Lower leg skin (tissue), 4 donors: Measurements from ENCODE around the gene APOD. TPM values are rescaled to one million over a fixed set of nuclear protein-coding genes. Genes with fewer than 3 reads are reported as not detected.

Source experiments
- DNase-seq, 2 donors: peaks; one replicate each; pipeline ENCODE4 v3.0.0-alpha.2; 2019; ENCODE audit warnings: low spot score in 2 of 2
- H3K4me3 ChIP-seq: fragments of 200-600 bp; sonication (generic); 2 replicates; pipeline ENCODE4 v1.5.1; 2017; ENCODE audit warnings: mild to moderate bottlenecking, low read depth; ENCODE audit not compliant: poor library complexity, severe bottlenecking
- POLR2A ChIP-seq, 2 donors: fragments of 450-650 bp; IDR thresholded peaks; one replicate each; pipeline ENCODE4 v1.6.1; 2016 to 2017; ENCODE audit warnings: antibody characterized with exemption in 2 of 2, mild to moderate bottlenecking in 1 of 2, moderate library complexity in 1 of 2
- WGBS, 2 donors: methylation state at CpG; one replicate each; pipeline ENCODE4 v1.1.5; 2018; 5-methylcytosine and 5-hydroxymethylcytosine counted together
- intact Hi-C: fragments of 100-400 bp; cut with DNase I; formaldehyde crosslinking; loops from one replicate; pipeline ENCODE4 v1.15.0; 2023; ENCODE audit warnings: low total_unique reads
- total RNA-seq, 4 donors: library from RNA; depleted of rRNA; stranded (reverse); fragments of >200 nt; gene quantifications; one replicate each; pipeline ENCODE4 v1.1.0, GENCODE V29; 2016
- TF ChIP-seq, protein P1 (sequence below), 3 donors: fragments of 450-650 bp; IDR thresholded peaks; one replicate each; pipeline ENCODE4 v1.5.1; 2016; ENCODE audit warnings: antibody characterized with exemption in 3 of 3, mild to moderate bottlenecking in 3 of 3, moderate library complexity in 2 of 3

APOD gene
- total RNA-seq, 4 donors from 2014 or later = 201 to 766 (median 373) TPM

DNA sequence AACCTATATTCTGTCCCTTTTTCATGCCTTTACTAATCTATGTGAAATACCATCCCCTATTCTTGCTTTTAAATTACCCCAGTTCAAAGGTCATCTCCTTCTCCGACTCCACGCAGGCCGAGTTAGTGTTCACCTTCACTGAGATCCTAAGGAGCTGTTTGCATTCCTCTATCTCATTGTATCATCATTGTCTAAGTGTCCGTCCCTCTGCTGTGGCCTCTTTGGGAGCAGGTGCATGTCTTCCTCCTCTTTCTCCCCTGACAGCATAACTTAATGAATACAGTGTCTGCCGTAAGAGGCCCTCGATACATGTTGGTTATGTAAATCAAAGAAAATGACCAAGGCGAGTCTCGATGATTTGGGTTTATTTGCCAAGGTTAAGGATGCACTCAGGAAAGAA lies 35.7 kb downstream of the APOD start:
- intact Hi-C loops = no loop called here
- TF ChIP-seq, protein P1, sequence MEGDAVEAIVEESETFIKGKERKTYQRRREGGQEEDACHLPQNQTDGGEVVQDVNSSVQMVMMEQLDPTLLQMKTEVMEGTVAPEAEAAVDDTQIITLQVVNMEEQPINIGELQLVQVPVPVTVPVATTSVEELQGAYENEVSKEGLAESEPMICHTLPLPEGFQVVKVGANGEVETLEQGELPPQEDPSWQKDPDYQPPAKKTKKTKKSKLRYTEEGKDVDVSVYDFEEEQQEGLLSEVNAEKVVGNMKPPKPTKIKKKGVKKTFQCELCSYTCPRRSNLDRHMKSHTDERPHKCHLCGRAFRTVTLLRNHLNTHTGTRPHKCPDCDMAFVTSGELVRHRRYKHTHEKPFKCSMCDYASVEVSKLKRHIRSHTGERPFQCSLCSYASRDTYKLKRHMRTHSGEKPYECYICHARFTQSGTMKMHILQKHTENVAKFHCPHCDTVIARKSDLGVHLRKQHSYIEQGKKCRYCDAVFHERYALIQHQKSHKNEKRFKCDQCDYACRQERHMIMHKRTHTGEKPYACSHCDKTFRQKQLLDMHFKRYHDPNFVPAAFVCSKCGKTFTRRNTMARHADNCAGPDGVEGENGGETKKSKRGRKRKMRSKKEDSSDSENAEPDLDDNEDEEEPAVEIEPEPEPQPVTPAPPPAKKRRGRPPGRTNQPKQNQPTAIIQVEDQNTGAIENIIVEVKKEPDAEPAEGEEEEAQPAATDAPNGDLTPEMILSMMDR (IDR thresholded peaks at IDR 0.05) = no peak
- no peak for TF ChIP-seq POLR2A (IDR thresholded peaks at IDR 0.05)
- 82 to 83% methylated on average over 8 of the region's 8 CpGs for WGBS, 2 donors
- no peak overlapping the region for H3K4me3 ChIP-seq
- no peak for DNase-seq

DNA sequence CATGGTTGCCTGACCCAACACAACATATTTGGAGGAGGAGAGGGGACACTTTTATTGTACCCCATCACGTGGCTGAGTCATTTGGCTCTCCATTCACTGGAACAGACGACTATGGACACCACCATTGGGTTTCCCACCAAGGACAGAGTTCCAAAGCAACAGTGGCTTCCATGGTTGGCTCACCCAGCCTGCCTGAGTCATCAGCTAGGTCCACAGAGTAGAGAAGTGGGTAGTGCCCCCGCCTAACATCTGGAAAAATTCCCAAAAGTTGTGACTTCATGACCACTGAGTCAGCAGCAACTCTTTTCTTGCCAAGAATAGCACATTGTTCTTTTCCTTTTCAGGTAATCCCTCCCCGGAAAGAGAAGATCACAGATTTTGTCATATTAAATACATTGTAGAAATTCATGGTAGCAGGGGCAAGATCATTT lies 37.6 kb downstream of the APOD start:
- TF ChIP-seq POLR2A (IDR thresholded peaks at IDR 0.05) = no peak
- TF ChIP-seq, protein P1 (IDR thresholded peaks at IDR 0.05) = no peak
- WGBS, 2 donors = 21 to 22% methylated on average over 4 of the region's 4 CpGs
- intact Hi-C loops = no loop called here
- no peak overlapping the region for H3K4me3 ChIP-seq
- peak in 1 of 2 donors; percentile 62 for DNase-seq

DNA sequence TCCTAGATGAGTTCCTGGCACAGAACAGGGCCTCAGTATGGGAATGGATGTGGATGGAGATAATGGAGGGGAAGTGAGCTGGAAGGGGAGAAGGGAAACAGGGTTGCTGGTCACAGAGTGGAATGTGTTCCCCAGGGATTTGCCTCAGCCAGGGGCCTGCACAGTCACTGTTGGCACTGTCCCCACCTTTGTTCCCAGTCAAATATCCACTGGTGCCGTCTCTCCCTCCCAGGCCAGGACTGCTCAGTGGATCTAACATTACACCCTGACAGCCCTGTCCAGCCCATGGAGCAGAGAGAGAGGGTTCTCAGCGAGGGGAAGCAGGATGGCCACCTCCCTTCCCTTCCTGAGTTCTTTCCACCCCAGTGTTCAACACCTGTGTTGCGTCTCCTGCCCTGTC lies 39.1 kb downstream of the APOD start:
- TF ChIP-seq, protein P1 (IDR thresholded peaks at IDR 0.05) = no peak
- no peak for TF ChIP-seq POLR2A (IDR thresholded peaks at IDR 0.05)
- no peak overlapping the region for H3K4me3 ChIP-seq
- intact Hi-C loops = no loop called here
- no peak for DNase-seq
- 68 to 69% methylated on average over 3 of the region's 3 CpGs for WGBS, 2 donors

DNA sequence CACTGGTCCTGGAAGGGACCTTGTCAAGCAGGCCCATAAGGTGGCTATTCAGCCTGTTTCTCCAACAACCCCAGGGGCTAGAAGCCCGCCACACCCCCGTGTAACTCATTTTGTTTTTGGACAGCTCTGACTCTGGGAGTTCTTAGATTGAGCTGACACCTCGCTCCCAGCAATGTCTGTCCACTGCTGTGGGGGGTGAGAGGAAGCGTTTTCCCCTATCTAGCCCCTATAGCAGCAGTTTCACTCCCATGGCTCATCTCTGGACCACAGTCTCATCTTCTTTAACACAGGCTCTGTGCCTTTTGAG lies 39.6 kb downstream of the APOD start:
- TF ChIP-seq, protein P1 (IDR thresholded peaks at IDR 0.05) = no peak
- no peak for TF ChIP-seq POLR2A (IDR thresholded peaks at IDR 0.05)
- no peak for DNase-seq
- WGBS, 2 donors = 70 to 79% methylated on average over 4 of the region's 4 CpGs
- H3K4me3 ChIP-seq = no peak overlapping the region
- intact Hi-C loops = no loop called here

DNA sequence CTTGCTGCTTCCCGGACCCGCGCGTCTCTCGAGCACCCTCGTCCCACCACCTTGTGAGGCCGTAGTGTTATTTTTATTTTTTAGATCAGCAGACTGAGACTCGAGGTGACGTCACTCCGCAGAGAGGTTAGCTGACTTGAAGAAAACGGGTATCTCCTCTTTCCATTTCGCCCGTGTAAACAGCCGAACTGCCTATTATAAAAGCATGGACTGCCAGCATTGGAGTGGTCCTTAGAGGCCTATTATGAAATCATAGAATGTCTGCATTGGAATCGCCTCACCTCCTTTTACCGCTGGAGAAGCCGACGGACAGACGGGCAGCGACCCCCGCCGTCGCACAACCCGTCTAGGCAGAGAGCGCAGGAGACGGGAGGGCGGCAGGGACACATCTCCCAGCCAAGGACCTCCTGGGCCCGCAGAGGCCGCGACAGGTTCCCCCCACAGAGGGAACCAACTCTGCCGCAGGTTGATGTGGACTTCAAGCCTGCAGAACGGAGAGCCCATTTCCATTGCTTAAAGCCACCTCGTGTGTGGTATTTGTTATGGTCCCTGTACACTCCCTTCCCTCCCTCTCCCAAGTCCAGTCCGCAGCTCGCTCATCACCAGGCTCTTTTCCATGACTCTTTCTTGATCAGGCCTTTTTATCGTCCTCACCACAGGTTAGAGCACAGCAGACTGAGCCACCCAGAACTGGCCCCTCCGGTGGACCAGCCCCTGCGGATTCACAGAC lies 40.1 kb downstream of the APOD start:
- peak overlapping the region; percentile 33 for H3K4me3 ChIP-seq
- intact Hi-C loops = no loop called here
- DNase-seq = no peak
- TF ChIP-seq, protein P1 (IDR thresholded peaks at IDR 0.05) = no peak
- no peak for TF ChIP-seq POLR2A (IDR thresholded peaks at IDR 0.05)
- WGBS, 2 donors = 16 to 19% methylated on average over 38 of the region's 38 CpGs
